H9 (cell line): Measurements from ENCODE around the gene IFT122. TPM values are rescaled to one million over a fixed set of nuclear protein-coding genes. Genes with fewer than 3 reads are reported as not detected.

Experiments
- DNase-seq: peaks from one replicate; pipeline ENCODE4 v3.0.0-alpha.2; 2017
- H2AFZ ChIP-seq: one replicate; pipeline ENCODE4 v1.6.1; 2013; ENCODE audit warnings: mild to moderate bottlenecking, low read length, control low read depth, moderate library complexity
- H2AK5ac ChIP-seq: 2 replicates; pipeline ENCODE4 v1.6.1; 2013; ENCODE audit warnings: low read length, control low read depth, mixed read lengths; ENCODE audit not compliant: insufficient read length
- H2BK120ac ChIP-seq: one replicate; pipeline ENCODE4 v1.6.1; 2013; ENCODE audit warnings: low read depth, mild to moderate bottlenecking, low read length, control low read depth, inconsistent platforms; ENCODE audit not compliant: poor library complexity, severe bottlenecking
- H2BK12ac ChIP-seq: 2 replicates; pipeline ENCODE4 v1.6.1; 2013; ENCODE audit warnings: low read length, control low read depth, mixed read lengths, low read depth; ENCODE audit not compliant: insufficient read length
- H2BK15ac ChIP-seq: 2 replicates; pipeline ENCODE4 v1.6.1; 2013; ENCODE audit warnings: low read depth, low read length, control low read depth
- H2BK20ac ChIP-seq: one replicate; pipeline ENCODE4 v1.6.1; 2013; ENCODE audit warnings: low read depth, mild to moderate bottlenecking, low read length, control low read depth, inconsistent platforms; ENCODE audit not compliant: poor library complexity, severe bottlenecking
- H2BK5ac ChIP-seq: 2 replicates; pipeline ENCODE4 v1.6.1; 2013; ENCODE audit warnings: low read length, control low read depth, mixed read lengths; ENCODE audit not compliant: insufficient read length
- H3K14ac ChIP-seq: 2 replicates; pipeline ENCODE4 v1.6.1; 2013; ENCODE audit warnings: low read length, control low read depth; ENCODE audit not compliant: insufficient read depth
- H3K18ac ChIP-seq: 2 replicates; pipeline ENCODE4 v1.6.1; 2013; ENCODE audit warnings: low read depth, mild to moderate bottlenecking, mixed read lengths, low read length, control low read depth; ENCODE audit not compliant: insufficient read length
- H3K23ac ChIP-seq: 2 replicates; pipeline ENCODE4 v1.6.1; 2013; ENCODE audit warnings: low read length, control low read depth, mixed read lengths, low read depth; ENCODE audit not compliant: insufficient read length
- H3K23me2 ChIP-seq: 2 replicates; pipeline ENCODE4 v1.6.1; 2013; ENCODE audit warnings: low read depth, mild to moderate bottlenecking, mixed read lengths, low read length, control low read depth; ENCODE audit not compliant: insufficient read length, poor library complexity, severe bottlenecking
- H3K27ac ChIP-seq: 2 replicates; pipeline ENCODE4 v1.5.1; 2013; ENCODE audit warnings: low read length, control low read depth, mixed read lengths, low read depth; ENCODE audit not compliant: insufficient read length
- H3K27me3 ChIP-seq: 2 replicates; pipeline ENCODE4 v1.6.1; 2013; ENCODE audit warnings: low read length, control low read depth, inconsistent platforms; ENCODE audit not compliant: insufficient read depth
- H3K4ac ChIP-seq: 2 replicates; pipeline ENCODE4 v1.6.1; 2013; ENCODE audit warnings: low read depth, mild to moderate bottlenecking, control low read depth, inconsistent platforms, low read length, moderate library complexity
- H3K4me1 ChIP-seq: 2 replicates; pipeline ENCODE4 v1.6.1; 2013; ENCODE audit warnings: low read length, control low read depth, inconsistent platforms; ENCODE audit not compliant: insufficient read depth
- H3K4me2 ChIP-seq: 2 replicates; pipeline ENCODE4 v1.6.1; 2013; ENCODE audit warnings: low read length, control low read depth, mixed read lengths; ENCODE audit not compliant: insufficient read length, insufficient read depth
- H3K56ac ChIP-seq: 2 replicates; pipeline ENCODE4 v1.6.1; 2013; ENCODE audit warnings: low read depth, mild to moderate bottlenecking, mixed read lengths, low read length, control low read depth; ENCODE audit not compliant: insufficient read length
- H3K79me1 ChIP-seq: 2 replicates; pipeline ENCODE4 v1.6.1; 2013; ENCODE audit warnings: low read depth, mild to moderate bottlenecking, moderate library complexity, low read length, control low read depth, inconsistent platforms; ENCODE audit not compliant: insufficient read depth, poor library complexity, severe bottlenecking
- H3K79me2 ChIP-seq: 2 replicates; pipeline ENCODE4 v1.6.1; 2013; ENCODE audit warnings: low read length, control low read depth, inconsistent platforms; ENCODE audit not compliant: insufficient read depth
- H3K9ac ChIP-seq: 2 replicates; pipeline ENCODE4 v1.6.1; 2013; ENCODE audit warnings: low read length, control low read depth, mixed read lengths; ENCODE audit not compliant: insufficient read length; ENCODE audit errors: extremely low read depth
- H3K9me3 ChIP-seq: one replicate; pipeline ENCODE4 v1.6.1; 2013; ENCODE audit warnings: low read depth, low read length, inconsistent platforms; ENCODE audit not compliant: control insufficient read depth
- H3T11ph ChIP-seq: one replicate; pipeline ENCODE4 v1.6.1; 2013; ENCODE audit warnings: mild to moderate bottlenecking, low read length, control low read depth, inconsistent platforms
- H4K20me1 ChIP-seq: one replicate; pipeline ENCODE4 v1.6.1; 2013; ENCODE audit not compliant: control insufficient read depth, insufficient read length, insufficient read depth
- H4K5ac ChIP-seq: 2 replicates; pipeline ENCODE4 v1.6.1; 2013; ENCODE audit warnings: low read depth, mild to moderate bottlenecking, mixed read lengths, low read length, control low read depth; ENCODE audit not compliant: insufficient read length
- H4K8ac ChIP-seq: replicated peaks from 2 replicates; pipeline ENCODE4 v1.6.1; 2013; ENCODE audit warnings: low read length, control low read depth, mixed read lengths, low read depth; ENCODE audit not compliant: insufficient read length
- H4K91ac ChIP-seq: 2 replicates; pipeline ENCODE4 v1.6.1; 2013; ENCODE audit warnings: low read depth, mild to moderate bottlenecking, moderate library complexity, mixed read lengths, low read length, control low read depth; ENCODE audit not compliant: insufficient read length
- H3K27ac Mint-ChIP-seq, 3 experiments: 2 replicates in 2 of 3; 3 replicates in 1 of 3; pipeline ENCODE4 v1.8.0; 2020 to 2021; ENCODE audit warnings: mixed read lengths in 3 of 3, mild to moderate bottlenecking in 1 of 3, moderate library complexity in 1 of 3
- H3K27me3 Mint-ChIP-seq: 2 replicates; pipeline ENCODE4 v1.8.0; 2021; ENCODE audit warnings: low read depth, mild to moderate bottlenecking, moderate library complexity, mixed read lengths
- H3K36me3 Mint-ChIP-seq, 3 experiments: 2 replicates in 2 of 3; 3 replicates in 1 of 3; pipeline ENCODE4 v1.8.0; 2020 to 2021; ENCODE audit warnings: low read depth in 3 of 3, mixed read lengths in 3 of 3; ENCODE audit not compliant: insufficient read depth in 1 of 3
- H3K4me1 Mint-ChIP-seq, 2 experiments: 2 replicates each; pipeline ENCODE4 v1.8.0; 2020; ENCODE audit warnings: mixed read lengths in 2 of 2
- H3K4me3 Mint-ChIP-seq, 2 experiments: 2 replicates in 1 of 2; 3 replicates in 1 of 2; pipeline ENCODE4 v1.8.0; 2020 to 2021; ENCODE audit warnings: mild to moderate bottlenecking in 2 of 2, mixed read lengths in 2 of 2, moderate library complexity in 1 of 2
- H3K9me3 Mint-ChIP-seq, 2 experiments: 2 replicates in 1 of 2; 3 replicates in 1 of 2; pipeline ENCODE4 v1.8.0; 2020; ENCODE audit warnings: mild to moderate bottlenecking in 2 of 2, mixed read lengths in 2 of 2, moderate library complexity in 1 of 2
- CTCF ChIP-seq: fragments of 200-600 bp; sonication (generic); conservative IDR thresholded peaks from 3 replicates; pipeline ENCODE4 v1.8.0; 2021; ENCODE audit warnings: antibody characterized with exemption, mild to moderate bottlenecking
- WGBS: extraction: QIAGEN DNeasy Blood & Tissue Kit; methylation state at CpG from one replicate; pipeline ENCODE4 v1.1.7; 2013; ENCODE audit warnings: missing lambda C conversion rate, low lambda C conversion rate, mixed read lengths; ENCODE audit not compliant: insufficient read length; ENCODE audit errors: extremely low coverage; 5-methylcytosine and 5-hydroxymethylcytosine counted together
- total RNA-seq: library from RNA; stranded (reverse); gene quantifications from 2 replicates; pipeline ENCODE4 v1.2.1, GENCODE V29; 2021

The IFT122 gene
- total RNA-seq, 1 experiment from 2014 or later, result 19.3 TPM

GRCh38 chr3:129560269-129560787, 120.3 kb downstream of the IFT122 start:
- no peaks in the 10 kb centered on the region for H3K79me1 ChIP-seq
- no peak overlapping the region for H2BK120ac ChIP-seq
- H3K4me2 ChIP-seq, result no peak overlapping the region
- no peak overlapping the region for H2AFZ ChIP-seq
- H4K8ac ChIP-seq, result no peak overlapping the region
- H2BK5ac ChIP-seq, result no peak overlapping the region
- no peak overlapping the region for H2BK15ac ChIP-seq
- WGBS, result no CpG with 5 or more reads among the region's 16 CpGs
- H3K27me3 Mint-ChIP-seq, result no peaks in the 10 kb centered on the region; the same call in 1 of the 2 replicates
- H3K23ac ChIP-seq, result no peak overlapping the region
- H2BK12ac ChIP-seq, result no peak overlapping the region
- H2BK20ac ChIP-seq, result no peak overlapping the region
- H3K23me2 ChIP-seq, result no peaks in the 10 kb centered on the region
- no peaks in the 10 kb centered on the region for H3K9me3 Mint-ChIP-seq
- no peak overlapping the region for H3K9ac ChIP-seq
- no peaks in the 10 kb centered on the region for H4K20me1 ChIP-seq
- H3K4me1 Mint-ChIP-seq, result peaks cover 18 to 32% of the 10 kb centered on the region in 2 experiments
- no peaks in the 10 kb centered on the region for H3K27me3 ChIP-seq
- H3K36me3 Mint-ChIP-seq, result peaks cover 0 to 30% (median 3%) of the 10 kb centered on the region in 3 experiments; a peak in 2 of 7 replicates
- no peak overlapping the region for H3K18ac ChIP-seq
- H3K4ac ChIP-seq, result no peak overlapping the region
- H3K79me2 ChIP-seq, result no peaks in the 10 kb centered on the region
- no peak overlapping the region; the same call in 1 of the 2 replicates for H3K14ac ChIP-seq
- H3K9me3 ChIP-seq, result no peaks in the 10 kb centered on the region
- H3K27ac ChIP-seq, result no peak overlapping the region
- no peak for DNase-seq
- H4K91ac ChIP-seq, result no peak overlapping the region
- H3K27ac Mint-ChIP-seq, result peak overlapping the region in 1 of 3 experiments; percentile 40; a peak in 2 of 7 replicates
- H2AK5ac ChIP-seq, result no peak overlapping the region
- no peaks in the 10 kb centered on the region; the same call in 1 of the 2 replicates for H3K4me1 ChIP-seq
- TF ChIP-seq CTCF, result no peak
- no peak overlapping the region for H3K56ac ChIP-seq
- no peak overlapping the region for H4K5ac ChIP-seq
- peak overlapping the region in 1 of 2 experiments; percentile 3; a peak in 1 of 5 replicates for H3K4me3 Mint-ChIP-seq
- H3T11ph ChIP-seq, result no peak overlapping the region
